GM21717 (cell line): ENCODE results near the gene FECH.

ENCODE experiments used
- ATAC-seq: cut with Tn5 transposase; IDR thresholded peaks from one replicate; pipeline ENCODE4 v1.9.1; 2021; ENCODE audit warnings: mild to moderate bottlenecking, moderate library complexity; ENCODE audit not compliant: unreplicated experiment

Gene FECH

DNA sequence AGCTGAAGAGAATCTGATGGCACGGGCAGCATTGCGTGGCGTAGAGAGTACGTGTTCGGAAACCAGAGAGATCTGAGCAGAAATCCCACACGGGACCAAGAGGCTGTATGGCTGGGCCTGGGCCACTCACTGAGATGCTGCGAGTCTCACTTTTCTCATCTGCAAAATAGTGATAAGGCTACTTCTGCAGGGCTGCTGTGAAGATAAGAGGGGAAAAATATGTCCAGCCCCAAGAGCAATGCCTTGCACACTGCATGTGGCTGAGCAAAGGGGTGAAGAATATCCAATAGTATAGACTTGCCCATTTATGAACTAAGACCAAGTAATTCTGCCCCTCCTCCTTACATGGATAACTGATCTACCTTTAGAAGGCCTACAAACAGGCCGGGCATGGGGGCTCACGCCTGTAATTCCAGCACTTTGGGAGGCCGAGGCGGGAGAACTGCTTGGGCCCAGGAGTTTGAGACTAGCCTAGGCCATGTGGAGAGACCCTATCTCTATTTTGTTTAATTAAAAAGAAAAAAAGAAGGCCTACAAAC lies 3.1 kb downstream of the FECH start:
- no peak for ATAC-seq

- ATAC-seq, result peak; percentile 76
These were observed 5.1 kb downstream of the FECH start for GRCh38 chr18:57581301-57581934.

DNA sequence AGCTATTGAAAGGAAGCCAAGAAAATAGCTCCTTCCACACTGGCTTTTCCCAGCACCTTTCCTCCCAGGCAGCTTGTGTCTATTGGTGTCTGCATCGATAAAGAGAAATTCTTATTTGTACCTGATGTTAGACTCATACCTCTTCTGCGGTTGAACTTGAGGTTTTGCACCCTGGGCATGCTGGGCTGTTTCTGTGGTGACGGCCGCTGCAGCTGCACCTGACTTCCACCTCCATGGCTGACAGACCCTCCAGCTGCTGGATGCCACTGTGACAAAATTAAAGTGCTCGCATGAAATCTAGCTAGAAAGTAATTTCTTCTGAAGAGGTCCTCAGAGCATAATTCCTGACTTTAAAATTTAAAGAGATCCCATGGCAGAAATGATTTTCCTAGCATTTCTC lies 6.6 kb downstream of the FECH start:
- ATAC-seq, result no peak

GRCh38 chr18:57576316-57576715 lies 10.2 kb downstream of the FECH start:
- no peak for ATAC-seq

DNA sequence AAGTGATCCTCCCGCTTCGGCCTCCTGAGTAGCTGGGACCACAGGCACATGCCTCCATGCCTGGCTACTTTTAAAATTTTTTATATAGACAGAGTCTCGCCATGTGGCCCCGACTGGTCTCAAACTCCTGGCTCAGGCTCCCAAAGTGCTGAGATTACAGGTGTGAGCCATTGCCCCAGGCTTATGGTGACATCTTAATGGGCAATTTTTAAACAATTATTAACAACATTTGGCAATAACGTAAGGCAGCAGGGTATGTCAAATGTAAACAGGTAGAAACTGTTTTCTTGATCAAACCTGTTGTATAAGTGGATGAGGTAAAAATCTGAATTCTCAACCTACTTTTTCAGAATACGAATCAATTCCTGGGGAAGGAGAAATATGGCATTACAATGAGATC lies 11.0 kb downstream of the FECH start:
- ATAC-seq, result no peak

GRCh38 chr18:57574866-57575265 lies 11.6 kb downstream of the FECH start:
- ATAC-seq, result no peak

- no peak for ATAC-seq
These were observed 16.3 kb downstream of the FECH start for GRCh38 chr18:57570162-57570561.

- no peak for ATAC-seq
These were observed 17.4 kb downstream of the FECH start for GRCh38 chr18:57569133-57569532.

DNA sequence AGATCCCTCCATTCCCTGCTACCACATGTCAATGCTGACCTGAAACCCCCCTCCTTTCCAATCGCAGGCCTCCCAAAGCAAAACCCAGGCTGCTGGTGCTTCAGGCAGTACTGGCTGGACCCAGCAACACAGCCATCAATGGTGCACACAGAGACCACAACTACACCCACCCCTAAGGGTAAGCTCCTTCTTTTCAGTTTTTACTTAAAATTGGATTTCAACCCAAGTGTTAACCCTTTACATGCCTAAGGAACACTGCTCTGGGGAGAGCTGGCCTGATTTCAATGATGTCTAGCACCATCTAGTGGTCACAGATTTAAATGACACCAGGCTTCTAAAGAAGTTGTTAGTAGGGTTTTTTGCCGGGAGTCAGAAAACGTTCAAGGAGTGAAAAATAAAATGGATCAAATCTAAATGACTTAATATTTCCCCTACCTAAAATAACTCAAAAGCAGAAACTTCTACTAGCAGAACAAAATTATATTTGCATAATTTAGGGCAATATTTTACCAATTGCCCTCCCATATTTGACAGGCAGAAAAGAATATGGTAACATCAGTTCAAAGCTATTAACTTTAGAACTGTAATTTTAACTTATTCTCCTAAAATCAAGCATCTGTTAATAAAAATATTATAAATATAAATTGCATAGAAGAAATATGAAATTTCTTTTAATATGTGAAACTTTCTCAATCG lies 24.6 kb downstream of the FECH start:
- ATAC-seq, result no peak

DNA sequence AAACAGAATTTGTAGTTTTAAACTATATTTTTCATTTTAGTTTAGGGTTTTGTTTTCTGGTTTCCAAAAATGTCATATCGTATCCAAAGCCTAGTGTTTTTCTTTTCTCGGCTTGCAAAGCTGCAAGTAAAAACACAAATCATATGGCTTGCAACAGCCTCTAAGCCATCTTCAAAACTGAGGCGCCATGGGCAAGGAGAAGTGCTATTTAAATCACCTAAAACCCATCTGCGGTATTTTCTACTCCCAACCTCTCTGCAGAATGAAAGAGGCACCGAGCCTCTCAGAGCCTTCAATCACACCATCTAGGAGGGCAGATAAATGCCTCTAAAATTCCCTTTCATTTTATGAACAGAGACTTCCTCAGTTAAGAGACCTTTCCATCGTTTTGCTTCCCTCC lies 25.2 kb downstream of the FECH start:
- no peak for ATAC-seq

- ATAC-seq, result no peak
These were observed 27.2 kb downstream of the FECH start for GRCh38 chr18:57559314-57559713.

- ATAC-seq, result no peak
These were observed 31.4 kb downstream of the FECH start for GRCh38 chr18:57555134-57555533.

DNA sequence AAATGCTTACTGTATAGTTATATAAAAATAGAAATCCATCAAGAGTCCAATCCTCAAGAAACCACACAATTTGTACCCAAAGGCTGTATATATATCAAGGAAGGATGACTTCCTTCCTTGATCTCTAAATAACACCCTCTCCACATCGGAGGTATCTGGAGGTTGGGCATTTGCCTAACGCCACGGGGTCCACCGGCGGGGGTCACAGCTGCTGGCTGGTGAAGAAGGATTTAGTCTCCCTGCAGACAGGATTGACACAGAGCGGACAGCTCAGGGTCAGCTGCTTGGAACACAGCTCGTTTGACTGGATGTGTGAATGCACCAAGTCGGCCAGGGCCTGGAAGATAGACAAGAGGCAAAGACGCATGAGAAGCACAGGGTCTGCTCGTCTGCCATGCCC lies 36.0 kb downstream of the FECH start:
- no peak for ATAC-seq

DNA sequence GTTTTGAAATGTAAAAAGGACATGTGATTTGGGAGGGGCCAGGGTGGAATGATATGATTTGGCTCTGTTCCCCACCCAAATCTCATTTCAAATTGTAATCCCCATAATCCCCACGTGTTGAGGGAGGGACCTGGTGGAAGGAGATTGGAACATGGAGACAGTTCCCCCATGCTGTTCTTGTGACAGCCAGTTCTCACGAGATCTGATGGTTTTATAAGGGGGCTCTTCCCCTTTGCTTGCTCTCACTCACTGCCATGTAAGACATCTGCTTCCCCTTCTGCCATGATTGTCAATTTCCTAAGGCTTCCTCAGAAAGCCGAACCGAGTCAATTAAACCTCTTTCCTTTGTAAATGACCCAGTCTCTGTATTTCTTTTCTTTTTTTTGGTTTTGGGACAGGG lies 39.2 kb downstream of the FECH start:
- ATAC-seq, result no peak

- ATAC-seq, result peak; percentile 90
These were observed 41.4 kb downstream of the FECH start for GRCh38 chr18:57544936-57545660.

DNA sequence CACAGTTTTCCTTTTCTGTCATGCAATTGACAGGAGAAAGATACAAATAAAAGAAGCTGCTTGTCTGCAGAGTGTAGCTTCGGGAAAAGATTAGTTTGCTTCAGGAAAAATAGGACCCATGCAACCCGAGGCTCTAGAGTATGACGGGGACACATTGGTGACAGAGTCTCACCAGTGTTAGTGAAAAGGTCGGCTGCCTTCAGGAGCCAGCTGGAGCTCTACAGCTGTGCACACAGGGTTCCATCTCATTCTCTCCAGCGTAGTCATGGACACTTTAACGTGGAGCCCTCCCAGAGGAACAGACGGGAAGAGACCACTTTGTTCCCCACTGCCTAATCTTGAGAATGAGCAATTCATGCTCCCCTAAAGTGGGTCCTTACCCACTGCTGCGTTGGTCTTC lies 42.9 kb downstream of the FECH start:
- no peak for ATAC-seq

DNA sequence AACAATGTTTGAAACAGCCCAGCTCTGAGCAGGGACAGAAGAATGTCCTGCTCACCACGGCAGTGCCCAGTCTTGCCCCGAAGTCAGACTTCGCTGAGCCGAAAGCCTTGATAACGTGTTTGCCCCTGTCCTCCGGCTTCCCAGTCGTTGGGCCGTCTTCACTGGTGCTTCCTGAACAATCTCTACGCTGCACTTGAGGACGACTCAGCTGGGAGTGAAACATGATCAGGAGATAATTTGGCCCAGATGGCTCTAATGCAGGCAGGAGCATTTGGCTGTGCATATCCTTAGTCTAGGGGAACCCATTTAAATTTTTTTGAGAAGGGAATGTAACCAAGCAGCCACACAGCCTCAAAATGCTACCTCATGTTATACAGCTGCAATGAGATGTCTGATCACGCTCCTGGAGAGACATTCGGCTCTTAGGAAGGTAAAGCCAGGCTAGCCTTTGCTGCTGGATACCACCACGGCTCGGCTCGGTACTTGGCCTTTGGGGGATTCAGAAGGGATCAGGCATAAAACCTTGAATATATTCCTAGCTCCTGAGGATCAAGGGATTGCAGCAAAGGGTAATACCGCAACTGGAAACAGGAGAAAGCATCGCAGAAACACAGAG lies 43.6 kb downstream of the FECH start:
- ATAC-seq, result no peak

DNA sequence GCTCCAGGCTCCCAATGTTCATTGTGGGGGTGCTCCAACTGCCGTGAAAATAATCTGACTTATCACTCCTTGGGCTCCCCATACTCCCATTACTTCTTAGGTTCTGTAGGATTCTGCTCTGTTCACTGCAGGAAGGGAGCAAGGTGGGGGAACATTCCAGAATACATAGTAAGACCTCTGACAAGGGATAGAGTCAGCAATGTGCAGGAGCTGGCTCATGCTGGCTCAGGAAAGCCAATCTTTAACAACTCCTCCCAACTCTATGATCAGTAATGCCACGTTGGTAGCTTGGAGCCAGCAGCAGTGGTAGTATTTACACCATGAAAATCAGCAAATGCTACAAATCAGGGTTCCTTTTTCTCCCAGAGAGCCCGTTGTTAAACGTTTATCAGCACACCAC lies 44.4 kb downstream of the FECH start:
- no peak for ATAC-seq

DNA sequence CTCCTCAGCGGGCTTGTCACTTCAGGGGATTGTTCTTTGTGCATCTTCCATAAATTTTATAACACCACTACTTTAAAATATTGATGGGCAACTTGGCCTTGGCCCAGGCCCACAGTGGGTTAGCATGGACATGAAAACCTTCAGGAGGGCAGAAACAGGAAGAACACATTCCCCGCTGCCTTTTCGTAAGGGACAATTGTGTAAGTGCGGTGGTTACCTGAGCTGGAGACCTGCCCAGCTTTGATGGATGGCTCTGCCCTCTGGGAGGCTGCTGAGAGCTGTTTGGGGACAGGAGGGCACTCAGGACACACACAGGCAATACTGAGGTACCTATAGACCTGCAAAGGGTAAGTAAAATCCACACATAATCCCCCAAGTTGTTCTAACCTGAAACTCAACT lies 46.8 kb downstream of the FECH start:
- ATAC-seq, result no peak

- no peak for ATAC-seq
These were observed 47.9 kb downstream of the FECH start for GRCh38 chr18:57538614-57539013.

DNA sequence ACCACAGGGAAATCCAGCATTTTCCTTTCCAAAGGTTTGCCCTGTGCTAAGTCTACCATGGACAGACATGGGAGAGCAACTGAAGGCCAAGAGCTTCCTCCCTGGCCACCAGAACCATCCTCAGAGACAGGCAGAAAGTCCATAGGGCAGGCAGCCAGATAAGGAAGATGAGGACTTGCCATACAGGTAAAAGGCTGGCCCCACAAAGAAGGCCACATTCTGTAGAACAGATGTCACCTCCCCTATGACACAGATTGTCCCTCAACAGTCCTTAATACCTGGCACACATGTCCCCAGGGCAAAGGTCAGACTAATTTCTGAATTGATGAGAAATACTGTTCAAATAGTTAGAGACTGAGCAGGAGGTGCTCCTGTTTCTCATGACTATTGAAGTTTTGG lies 52.0 kb downstream of the FECH start:
- ATAC-seq, result no peak
